Upper lobe of right lung (tissue), 1 donor: ENCODE measurements around the gene ATP2C2. TPM values are rescaled to one million over a fixed set of nuclear protein-coding genes. Genes with fewer than 3 reads are reported as not detected.

ENCODE experiments used
- ATAC-seq: fragments of 200-7000 bp; cut with Tn5 transposase; one replicate; pipeline ENCODE4 v1.9.1; 2020; ENCODE audit warnings: mild to moderate bottlenecking, moderate library complexity
- DNase-seq: peaks from one replicate; pipeline ENCODE4 v3.0.0-alpha.2; 2020
- H3K27ac ChIP-seq: fragments of 200-600 bp; one replicate; pipeline ENCODE4 v1.8.0; 2022
- H3K27me3 ChIP-seq: fragments of 200-600 bp; one replicate; pipeline ENCODE4 v1.8.0; 2022; ENCODE audit warnings: mild to moderate bottlenecking
- H3K36me3 ChIP-seq: fragments of 200-600 bp; one replicate; pipeline ENCODE4 v1.8.0; 2022
- H3K4me1 ChIP-seq: fragments of 200-600 bp; one replicate; pipeline ENCODE4 v1.8.0; 2022
- H3K4me3 ChIP-seq: fragments of 200-600 bp; one replicate; pipeline ENCODE4 v1.8.0; 2022; ENCODE audit warnings: mild to moderate bottlenecking
- H3K9me3 ChIP-seq: fragments of 200-600 bp; one replicate; pipeline ENCODE4 v1.8.0; 2022
- CTCF ChIP-seq: fragments of 200-600 bp; IDR thresholded peaks from one replicate; pipeline ENCODE4 v1.8.0; 2022; ENCODE audit warnings: antibody characterized with exemption
- intact Hi-C: fragments of 100-400 bp; cut with DNase I; formaldehyde crosslinking; loops from one replicate; pipeline ENCODE4 v1.11.0; 2022
- total RNA-seq: library from RNA; stranded (reverse); fragmentation: NEBNext Ultra II Directional; extraction: Animal tissue kit (Norgen Biotek cat#: 25700); gene quantifications from one replicate; pipeline ENCODE4 v1.2.1, GENCODE V29; 2021
- donor health status: DM: no; HTN: yes; CAD: no; lungs with severe emphysema.

Gene ATP2C2
- total RNA-seq, 1 donor from 2014 or later = 48.9 TPM

GRCh38 chr16:84501077-84501735, 132.9 kb downstream of the ATP2C2 start:
- Histone ChIP-seq H3K27me3 (no peaks in the 10 kb centered on the region), H3K9me3 (no peaks in the 10 kb centered on the region), H3K27ac (no peak overlapping the region), H3K4me3 (no peak overlapping the region), H3K36me3 (peaks cover 17% of the 10 kb centered on the region), H3K4me1 (peaks cover 16% of the 10 kb centered on the region)
- no peak for TF ChIP-seq CTCF
- intact Hi-C loops = no loop called here
- DNase-seq = peak; percentile 61
- ATAC-seq = no peak

- intact Hi-C loops = no loop called here
- Histone ChIP-seq H3K4me1 (peaks cover 16% of the 10 kb centered on the region), H3K27ac (no peak overlapping the region), H3K9me3 (no peaks in the 10 kb centered on the region), H3K4me3 (no peak overlapping the region), H3K36me3 (peaks cover 9% of the 10 kb centered on the region), H3K27me3 (no peaks in the 10 kb centered on the region)
- no peak for TF ChIP-seq CTCF
- ATAC-seq (no peak), DNase-seq (peak; percentile 32)
Observed at GRCh38 chr16:84502075-84502474, 133.7 kb downstream of the ATP2C2 start.

- peaks cover 4% of the 10 kb centered on the region for H3K36me3 ChIP-seq
- no peaks in the 10 kb centered on the region for H3K27me3 ChIP-seq
- no peaks in the 10 kb centered on the region for H3K9me3 ChIP-seq
- H3K27ac ChIP-seq = no peak overlapping the region
- intact Hi-C loops = no loop called here
- peak; percentile 16 for DNase-seq
- no peak overlapping the region for H3K4me3 ChIP-seq
- peaks cover 16% of the 10 kb centered on the region for H3K4me1 ChIP-seq
- ATAC-seq = no peak
- TF ChIP-seq CTCF = no peak
Observed at GRCh38 chr16:84502581-84502980, 134.2 kb downstream of the ATP2C2 start.

- intact Hi-C loops = no loop called here
- Histone ChIP-seq H3K27me3 (no peaks in the 10 kb centered on the region), H3K4me3 (peak overlapping the region; percentile 78), H3K36me3 (no peaks in the 10 kb centered on the region), H3K4me1 (peaks cover 16% of the 10 kb centered on the region), H3K27ac (peak overlapping the region; percentile 87), H3K9me3 (no peaks in the 10 kb centered on the region)
- no peak for TF ChIP-seq CTCF
- ATAC-seq = no peak
- peak; percentile 62 for DNase-seq
Observed at GRCh38 chr16:84503751-84504395, 135.5 kb downstream of the ATP2C2 start.

GRCh38 chr16:84504420-84505248, 136.3 kb downstream of the ATP2C2 start, which contains the start of gene MEAK7:
Gene MEAK7, minus strand, starts transcription at chr16:84504659. Its CDS starts 6,573 bp downstream, at chr16:84498086.
- Histone ChIP-seq H3K27me3 (no peaks in the 10 kb centered on the region), H3K9me3 (no peaks in the 10 kb centered on the region), H3K4me1 (peaks cover 16% of the 10 kb centered on the region), H3K4me3 (peak within 1 kb of the TSS; percentile 78), H3K36me3 (no peaks in the 10 kb centered on the region), H3K27ac (peak within 1 kb of the TSS; percentile 87)
- peak; percentile 99 for DNase-seq
- peak; percentile 13 for TF ChIP-seq CTCF
- intact Hi-C loops = no loop called here
- peak; percentile 98 for ATAC-seq
